AG08395 (cell line): ENCODE results near the gene ZFHX2.

Experiments used
- DNase-seq: peaks from one replicate; pipeline ENCODE4 v3.0.0; 2012; ENCODE audit warnings: mixed read lengths, low spot score

ZFHX2 gene

DNA sequence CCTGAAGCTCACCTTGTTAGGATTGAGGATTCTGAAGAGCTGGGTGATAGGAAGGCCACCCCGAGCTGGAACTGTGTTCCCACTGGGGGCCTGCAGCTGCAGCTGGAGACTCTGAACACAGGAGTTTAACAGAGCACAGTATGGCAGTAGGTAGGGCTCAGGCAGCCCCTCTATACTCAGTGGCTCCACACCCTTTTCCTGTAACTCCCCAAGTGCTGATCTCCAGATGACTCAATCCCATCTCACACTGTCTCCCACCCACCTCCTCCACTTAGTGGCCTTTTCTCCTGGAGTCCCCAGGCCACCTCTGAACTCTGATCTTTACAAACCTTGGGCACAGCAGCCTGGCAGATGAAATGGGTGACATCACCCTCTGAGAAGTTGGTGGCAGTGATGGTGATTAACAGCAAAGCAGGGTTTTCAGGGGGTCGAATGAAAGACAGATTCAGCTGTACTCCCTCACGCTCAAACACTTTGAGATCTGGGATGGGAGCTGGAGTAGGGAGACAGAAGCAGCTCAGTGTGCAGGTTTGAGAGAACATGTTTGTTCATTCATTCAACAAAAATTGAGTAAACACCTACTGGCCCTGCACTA lies 8.5 kb upstream of the ZFHX2 start:
- DNase-seq: no peak

DNA sequence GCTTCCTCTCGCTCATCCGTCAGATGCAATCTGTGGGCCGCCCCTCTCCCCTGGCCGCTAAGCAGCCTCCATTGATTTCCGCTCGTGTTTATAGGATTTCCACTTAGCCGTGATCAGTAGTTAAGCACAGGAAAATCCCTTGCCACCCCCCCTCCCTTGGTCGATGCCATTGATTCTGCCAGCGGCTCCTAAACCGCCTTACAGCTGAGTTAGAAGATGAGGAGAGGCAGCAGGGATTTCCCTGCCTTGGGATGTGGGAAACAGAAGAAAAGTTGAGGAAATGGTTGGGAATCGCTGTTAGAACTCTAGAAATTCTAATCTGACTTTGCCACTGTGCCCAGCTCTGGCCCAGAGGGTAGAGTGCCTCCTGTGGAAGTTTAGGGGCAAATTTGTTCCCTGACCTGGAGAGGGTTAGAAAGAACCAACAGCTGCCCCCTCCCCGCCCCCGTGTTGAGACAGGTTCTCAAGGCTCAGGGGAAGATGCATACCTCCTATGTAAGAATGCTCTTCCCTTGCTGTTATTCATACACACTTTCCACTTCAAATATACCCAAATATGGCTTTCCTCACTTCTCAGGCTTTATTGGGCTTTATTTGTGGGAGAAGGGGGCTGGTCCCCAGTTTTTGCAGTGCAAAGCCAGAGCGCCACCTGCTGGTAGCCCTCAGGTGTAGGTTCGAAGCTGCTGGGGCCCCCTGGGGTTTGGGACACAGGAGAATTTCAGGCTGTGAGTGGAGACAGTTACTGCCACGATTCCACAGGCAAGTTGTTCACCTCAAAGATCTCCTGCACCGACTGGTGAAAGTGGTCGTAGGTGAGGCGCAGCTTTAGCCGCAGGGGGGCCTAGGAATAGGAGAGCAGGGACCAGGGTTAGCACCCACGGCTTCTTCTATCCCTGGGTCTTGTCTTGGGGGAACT lies 7.7 kb upstream of the ZFHX2 start:
- DNase-seq: peak; percentile 67

GRCh38 chr14:23558346-23559009 lies 6.9 kb upstream of the ZFHX2 start:
- no peak for DNase-seq

- no peak for DNase-seq
Observed at GRCh38 chr14:23557946-23558345, 6.4 kb upstream of the ZFHX2 start.

DNA sequence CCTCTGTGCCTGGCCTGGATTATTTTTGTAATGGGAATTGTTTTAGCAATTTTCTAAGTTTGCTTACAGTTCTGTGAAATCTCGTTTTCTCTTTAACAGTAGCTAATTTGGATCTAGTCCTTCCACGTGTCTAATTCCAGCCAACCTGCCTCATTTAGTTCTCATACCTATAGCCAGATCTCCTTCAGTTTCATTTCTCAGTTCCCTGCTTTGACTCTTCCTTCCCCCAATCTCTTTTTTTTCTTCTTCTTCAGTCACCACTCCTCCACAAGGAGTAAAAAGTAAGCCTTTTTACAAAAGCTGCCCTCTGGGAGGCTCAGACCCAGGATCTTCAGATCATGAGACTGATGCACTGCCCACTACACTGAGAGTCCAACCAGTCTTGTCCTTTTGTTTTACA lies 6.0 kb upstream of the ZFHX2 start:
- no peak for DNase-seq

DNA sequence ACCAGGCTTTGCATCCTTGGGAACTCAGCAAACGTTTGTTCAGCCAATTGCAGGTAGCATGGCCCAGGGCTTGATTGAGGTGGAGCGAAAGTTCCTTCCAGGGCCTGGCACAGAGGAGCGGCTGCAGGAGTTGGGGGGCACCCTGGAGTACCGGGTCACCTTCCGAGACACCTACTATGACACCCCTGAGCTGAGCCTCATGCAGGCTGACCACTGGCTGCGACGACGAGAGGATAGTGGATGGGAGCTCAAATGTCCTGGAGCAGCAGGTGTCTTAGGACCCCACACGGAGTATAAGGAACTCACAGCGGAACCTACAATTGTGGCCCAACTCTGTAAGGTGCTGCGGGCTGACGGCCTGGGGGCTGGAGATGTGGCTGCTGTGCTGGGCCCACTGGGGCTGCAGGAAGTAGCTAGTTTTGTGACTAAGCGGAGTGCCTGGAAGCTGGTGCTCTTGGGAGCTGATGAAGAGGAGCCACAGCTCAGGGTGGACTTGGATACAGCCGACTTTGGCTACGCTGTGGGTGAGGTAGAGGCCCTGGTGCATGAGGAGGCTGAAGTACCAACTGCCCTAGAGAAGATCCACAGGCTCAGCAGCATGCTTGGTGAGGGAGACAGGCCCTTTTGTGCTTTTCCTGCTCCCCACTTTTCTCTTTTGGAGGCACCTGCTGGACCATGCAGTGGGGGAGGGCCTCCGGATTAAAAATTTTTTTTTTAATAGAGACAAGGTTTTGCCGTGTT lies 5.3 kb upstream of the ZFHX2 start:
- no peak for DNase-seq

- DNase-seq: peak; percentile 94
Observed at GRCh38 chr14:23555882-23556699, 4.5 kb upstream of the ZFHX2 start, which contains the start of gene THTPA. Gene THTPA (plus strand): TSS chr14:23556271. CDS start chr14:23556758, 487 bp downstream.

- no peak for DNase-seq
Observed at GRCh38 chr14:23555533-23555881, 3.9 kb upstream of the ZFHX2 start.

DNA sequence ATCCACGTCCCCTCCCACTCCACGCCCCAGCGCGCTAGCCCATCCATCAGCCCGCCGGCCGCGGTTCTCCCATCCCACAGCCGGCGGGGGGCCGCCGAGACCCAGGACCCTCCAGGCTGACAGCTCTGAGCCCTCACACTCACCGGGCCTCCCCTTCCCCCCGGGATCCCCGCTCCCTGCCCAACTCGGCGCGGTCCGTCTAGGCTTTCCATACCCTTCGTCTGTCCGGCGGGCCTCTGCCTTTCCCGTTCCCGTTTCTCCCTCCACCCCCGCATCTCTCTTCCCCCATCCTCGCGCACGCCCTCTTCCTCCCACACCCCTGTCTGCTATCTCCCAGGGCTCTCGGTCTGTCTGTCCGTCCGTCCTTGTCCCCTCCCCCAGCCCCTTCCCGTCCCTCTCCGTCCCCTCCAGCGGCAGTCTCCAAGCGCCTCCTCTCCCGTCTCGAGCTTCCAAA lies 726 bp downstream of the ZFHX2 start:
- no peak for DNase-seq

- no peak for DNase-seq
Observed at GRCh38 chr14:23550131-23550811, 1.3 kb downstream of the ZFHX2 start.

DNA sequence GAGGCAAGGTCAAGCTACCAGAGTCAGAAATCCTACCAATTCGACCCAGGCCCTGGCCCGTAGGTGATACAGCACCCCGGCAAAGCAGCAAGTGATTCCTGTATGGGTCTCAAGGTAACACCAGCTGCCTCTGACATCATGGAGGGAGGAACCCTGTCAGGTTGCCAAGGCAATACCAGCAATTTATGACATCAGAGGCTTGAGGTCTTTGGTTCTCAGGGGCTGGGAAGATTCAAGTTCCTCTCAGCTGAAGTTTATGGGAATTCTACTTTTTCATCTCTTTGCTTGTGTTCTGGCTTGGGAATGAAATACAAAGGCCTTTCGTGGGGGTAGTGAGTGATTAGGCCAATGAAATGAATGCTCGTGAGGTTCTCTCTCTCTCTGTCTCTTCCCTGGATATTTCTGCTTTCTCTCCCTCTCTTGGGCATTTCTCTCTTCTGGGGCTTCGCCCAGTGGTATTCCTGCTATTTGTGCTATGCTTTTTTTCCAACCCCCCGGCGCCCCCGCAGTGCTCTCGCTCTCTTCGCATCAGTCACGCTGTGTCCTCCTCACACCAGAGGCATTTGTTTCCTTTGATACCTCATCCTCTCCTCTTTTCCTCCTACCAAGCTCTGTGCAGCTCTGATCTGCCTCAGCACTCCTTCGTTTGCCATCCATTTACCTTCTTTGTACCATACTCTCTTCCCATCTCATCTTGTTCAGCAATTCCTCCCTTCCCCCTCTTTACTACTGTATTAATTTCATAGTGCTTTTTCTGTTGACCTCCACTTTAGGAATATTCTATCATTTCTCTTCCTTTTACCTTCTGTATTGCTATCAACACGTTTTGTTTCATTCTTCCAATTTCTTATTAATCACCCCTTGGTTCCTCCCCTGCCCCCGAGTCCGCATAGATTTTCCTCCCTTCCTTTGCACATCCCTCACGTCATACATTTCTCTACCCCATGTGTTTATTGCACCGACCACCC lies 2.9 kb downstream of the ZFHX2 start:
- DNase-seq: peak; percentile 21

- no peak for DNase-seq
Observed at GRCh38 chr14:23547924-23548323, 3.6 kb downstream of the ZFHX2 start.

- DNase-seq: no peak
Observed at GRCh38 chr14:23546450-23547035, 5.0 kb downstream of the ZFHX2 start.

- no peak for DNase-seq
Observed at GRCh38 chr14:23545740-23546365, 5.7 kb downstream of the ZFHX2 start.

DNA sequence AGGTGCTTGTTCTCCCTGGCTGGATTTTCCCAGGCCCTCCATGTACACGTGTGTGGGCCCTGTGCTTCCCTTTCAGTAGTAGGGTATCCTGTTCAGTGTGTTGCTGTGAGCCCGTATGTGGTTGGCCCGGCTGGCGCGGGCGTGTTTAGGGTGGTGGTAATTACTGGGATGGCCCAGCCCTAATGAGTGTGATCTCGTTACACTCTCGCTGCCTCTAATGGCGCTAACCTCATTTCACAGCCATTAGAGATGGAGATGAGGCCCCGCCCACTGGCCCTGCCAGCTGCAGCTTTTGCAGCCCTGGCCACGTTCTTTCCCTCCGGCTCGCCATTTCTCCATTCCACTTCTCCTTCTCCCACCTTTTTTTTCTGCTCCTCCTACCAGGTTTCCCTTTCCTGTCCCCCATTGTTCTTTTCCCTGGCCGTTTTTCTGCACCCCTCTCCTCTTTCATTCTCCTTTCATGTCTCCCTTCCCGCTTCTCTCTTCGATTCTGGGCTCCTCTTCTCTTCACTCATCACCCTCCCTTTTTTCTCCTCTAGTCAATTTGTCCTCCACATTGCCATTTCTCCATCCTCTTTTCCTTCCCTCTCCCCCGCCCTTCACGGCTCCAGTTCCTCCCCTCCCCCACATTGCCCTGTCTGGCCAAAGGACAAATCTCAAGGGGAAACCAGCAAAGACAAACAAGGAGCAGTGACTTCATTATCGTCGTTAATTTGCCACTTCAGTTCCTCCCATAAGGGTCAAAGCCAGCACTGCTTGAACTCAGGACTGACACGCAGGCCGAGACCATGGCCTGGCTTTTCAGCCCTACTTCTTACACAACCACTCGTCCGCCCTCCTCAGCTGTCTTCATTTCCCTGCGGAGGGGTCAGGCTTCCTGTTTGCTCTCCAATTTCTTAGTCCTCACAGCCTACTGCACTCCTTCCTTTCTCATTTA lies 6.8 kb downstream of the ZFHX2 start:
- no peak for DNase-seq

DNA sequence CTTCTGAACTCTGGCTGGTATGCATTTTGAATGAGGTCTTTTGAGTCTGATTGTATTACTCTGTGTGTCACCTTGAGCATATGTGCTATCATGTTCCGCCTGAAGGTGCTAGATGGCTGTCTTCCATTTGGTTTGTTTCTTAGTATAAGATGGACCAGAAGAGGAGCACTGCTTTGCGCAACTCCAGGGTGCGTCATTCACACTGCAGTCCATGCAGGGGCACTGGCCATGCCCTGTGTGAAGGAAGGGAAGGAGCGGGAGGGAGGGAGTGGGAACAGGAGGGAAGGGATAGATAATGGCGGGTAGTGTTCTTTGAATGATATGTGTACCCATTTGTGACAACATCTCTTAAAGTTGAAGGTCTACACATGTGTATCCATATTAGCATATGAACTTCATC lies 8.2 kb downstream of the ZFHX2 start:
- no peak for DNase-seq

- no peak for DNase-seq
Observed at GRCh38 chr14:23542261-23542660, 9.3 kb downstream of the ZFHX2 start.

DNA sequence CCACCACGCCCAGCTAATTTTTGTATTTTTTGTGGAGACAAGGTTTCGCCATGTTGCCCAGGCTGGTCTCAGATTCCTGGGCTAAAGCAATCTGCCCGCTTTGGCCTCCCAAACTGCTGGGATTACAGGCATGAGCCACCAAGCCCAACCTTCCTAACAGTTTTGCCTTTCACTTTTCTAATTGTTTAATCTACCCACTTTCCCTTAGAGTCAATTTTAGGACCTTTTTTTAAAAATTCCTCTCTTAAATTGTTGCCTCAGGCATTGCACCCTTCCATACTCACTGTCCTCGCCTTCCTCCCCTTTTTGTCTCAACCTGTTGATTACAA lies 11.5 kb downstream of the ZFHX2 start:
- DNase-seq: no peak
